GM18519 (cell line): ENCODE results near the gene ANGEL1.

Experiments
- ATAC-seq: cut with Tn5 transposase; IDR thresholded peaks from one replicate; pipeline ENCODE4 v1.9.1; 2021; ENCODE audit warnings: mild to moderate bottlenecking, moderate library complexity; ENCODE audit not compliant: unreplicated experiment, low FRiP score

The ANGEL1 gene

GRCh38 chr14:76820700-76821099 is 8.0 kb upstream of the ANGEL1 start:
- no peak for ATAC-seq

GRCh38 chr14:76814726-76815645 is 2.3 kb upstream of the ANGEL1 start:
- no peak for ATAC-seq

- ATAC-seq: peak; percentile 4
These were observed 625 bp downstream of the ANGEL1 start for GRCh38 chr14:76812093-76812421.

GRCh38 chr14:76811561-76811960 is 1.1 kb downstream of the ANGEL1 start:
- no peak for ATAC-seq

GRCh38 chr14:76810953-76811400 is 1.7 kb downstream of the ANGEL1 start:
- no peak for ATAC-seq

GRCh38 chr14:76810525-76810924 is 2.2 kb downstream of the ANGEL1 start:
- ATAC-seq: no peak

- ATAC-seq: no peak
These were observed 3.7 kb downstream of the ANGEL1 start for GRCh38 chr14:76808990-76809389.

- ATAC-seq: no peak
These were observed 4.7 kb downstream of the ANGEL1 start for GRCh38 chr14:76808011-76808410.

- ATAC-seq: no peak
These were observed 6.2 kb downstream of the ANGEL1 start for GRCh38 chr14:76806446-76806845.

- ATAC-seq: no peak
These were observed 18.7 kb downstream of the ANGEL1 start for GRCh38 chr14:76793956-76794355.

- ATAC-seq: no peak
These were observed 19.4 kb downstream of the ANGEL1 start for GRCh38 chr14:76793324-76793723.

GRCh38 chr14:76792422-76792821 is 20.3 kb downstream of the ANGEL1 start:
- no peak for ATAC-seq

GRCh38 chr14:76786601-76787000 is 26.1 kb downstream of the ANGEL1 start:
- no peak for ATAC-seq

GRCh38 chr14:76784881-76785280 is 27.8 kb downstream of the ANGEL1 start:
- ATAC-seq: no peak

GRCh38 chr14:76784266-76784874 is 28.3 kb downstream of the ANGEL1 start:
- ATAC-seq: no peak

- ATAC-seq: no peak
These were observed 29.7 kb downstream of the ANGEL1 start for GRCh38 chr14:76782885-76783566.

GRCh38 chr14:76782115-76782884 is 30.4 kb downstream of the ANGEL1 start:
- ATAC-seq: no peak

- ATAC-seq: no peak
These were observed 31.0 kb downstream of the ANGEL1 start for GRCh38 chr14:76781648-76782051.

- ATAC-seq: no peak
These were observed 31.6 kb downstream of the ANGEL1 start for GRCh38 chr14:76780875-76781647.

- ATAC-seq: no peak
These were observed 32.3 kb downstream of the ANGEL1 start for GRCh38 chr14:76780360-76780759.
